ENCODE results near the gene NPEPL1.

NPEPL1 gene

DNA sequence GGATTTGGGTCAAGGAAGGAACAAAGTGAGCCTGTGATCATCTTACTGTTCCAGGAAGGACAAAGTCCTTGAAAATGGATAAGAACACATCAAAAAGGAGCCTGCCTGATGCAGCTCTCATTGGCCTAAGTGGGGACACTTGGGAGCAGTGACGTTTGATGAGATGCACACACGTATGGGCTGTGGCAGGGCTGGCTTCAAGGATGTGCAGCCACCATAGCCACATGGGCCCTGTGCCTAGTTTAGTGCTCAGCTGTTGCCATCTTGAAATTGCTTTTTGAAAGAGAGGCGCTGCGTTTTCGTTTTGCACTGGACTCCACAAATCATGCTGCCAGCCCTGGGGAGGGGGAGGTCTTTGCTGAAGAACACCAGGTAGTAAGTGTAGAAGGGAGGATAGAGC is 6.6 kb upstream of the NPEPL1 start:
- no peak for FAIRE-seq

DNA sequence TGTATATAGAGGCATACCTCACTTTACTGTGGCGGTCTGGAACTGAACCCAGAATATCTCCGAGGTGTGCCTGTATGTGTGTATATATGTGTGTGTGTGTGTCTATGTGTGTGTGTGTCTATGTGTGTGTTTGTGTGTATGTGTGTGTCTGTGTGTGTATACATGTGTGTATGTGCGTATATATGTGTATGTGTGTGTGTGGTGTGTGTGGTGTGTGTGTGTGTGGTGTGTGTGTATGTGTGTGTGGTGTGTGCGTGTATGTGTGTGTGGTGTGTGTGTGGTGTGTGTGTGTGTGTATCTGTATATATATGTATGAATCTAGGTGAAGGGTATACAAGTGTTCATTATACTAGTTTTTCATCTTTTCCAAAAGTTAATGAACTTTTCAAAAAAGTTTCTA is 4.2 kb upstream of the NPEPL1 start:
- no peak for FAIRE-seq

DNA sequence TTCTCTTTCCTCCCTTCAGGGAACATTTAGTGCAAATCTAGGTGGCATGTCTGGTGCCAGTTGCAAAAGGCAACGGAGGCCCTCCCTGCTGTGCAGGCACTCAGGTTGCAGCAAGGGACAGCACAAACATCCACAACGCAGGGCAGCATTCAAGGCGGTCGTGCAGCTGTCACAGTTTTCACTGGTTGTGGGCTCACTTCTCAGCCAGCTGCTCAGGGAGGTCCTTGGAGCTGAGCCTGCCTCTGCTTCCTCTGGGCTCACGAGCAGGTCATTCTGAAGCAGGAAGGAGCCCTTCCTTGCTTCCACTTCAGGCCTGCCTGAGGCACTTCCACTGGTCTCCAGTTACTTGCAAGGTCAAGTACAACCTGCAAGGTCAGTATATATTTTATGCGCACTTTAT is 3.8 kb upstream of the NPEPL1 start:
- no peak for FAIRE-seq

DNA sequence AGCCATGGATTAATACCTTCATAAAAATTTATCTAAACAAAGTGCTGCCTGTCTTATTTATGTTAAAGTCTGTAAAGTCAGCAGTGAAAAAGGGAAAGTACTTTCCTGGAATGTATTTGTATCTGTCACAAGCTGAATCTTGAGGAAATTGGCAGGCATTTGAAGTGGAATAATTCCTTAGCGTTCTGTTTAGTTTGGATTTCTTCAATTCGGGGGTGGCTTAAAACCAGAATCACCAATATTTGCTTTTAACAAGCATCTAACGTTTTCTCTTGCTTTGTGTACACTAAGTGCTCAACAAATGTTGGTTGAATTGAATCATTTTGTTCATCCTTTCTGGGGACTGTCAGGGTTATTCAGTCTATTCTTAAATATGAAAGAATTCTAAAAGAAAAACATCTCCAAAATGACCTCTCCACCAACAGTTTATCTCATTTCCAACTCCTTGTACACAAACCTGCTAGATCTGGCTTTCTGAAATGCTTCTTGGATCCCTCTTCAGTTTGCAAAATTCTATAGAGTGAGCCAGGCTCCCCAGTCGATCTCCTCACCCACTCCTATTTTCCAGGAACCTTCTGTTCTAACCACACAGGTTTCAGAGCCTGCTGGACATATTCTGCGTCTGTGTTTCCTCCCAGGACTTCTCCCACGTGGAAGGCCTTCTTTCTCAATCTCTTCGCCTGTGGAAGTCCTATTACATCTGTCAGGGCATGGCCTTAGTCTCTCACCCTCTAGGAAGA is 2.0 kb upstream of the NPEPL1 start:
- FAIRE-seq, result no peak

DNA sequence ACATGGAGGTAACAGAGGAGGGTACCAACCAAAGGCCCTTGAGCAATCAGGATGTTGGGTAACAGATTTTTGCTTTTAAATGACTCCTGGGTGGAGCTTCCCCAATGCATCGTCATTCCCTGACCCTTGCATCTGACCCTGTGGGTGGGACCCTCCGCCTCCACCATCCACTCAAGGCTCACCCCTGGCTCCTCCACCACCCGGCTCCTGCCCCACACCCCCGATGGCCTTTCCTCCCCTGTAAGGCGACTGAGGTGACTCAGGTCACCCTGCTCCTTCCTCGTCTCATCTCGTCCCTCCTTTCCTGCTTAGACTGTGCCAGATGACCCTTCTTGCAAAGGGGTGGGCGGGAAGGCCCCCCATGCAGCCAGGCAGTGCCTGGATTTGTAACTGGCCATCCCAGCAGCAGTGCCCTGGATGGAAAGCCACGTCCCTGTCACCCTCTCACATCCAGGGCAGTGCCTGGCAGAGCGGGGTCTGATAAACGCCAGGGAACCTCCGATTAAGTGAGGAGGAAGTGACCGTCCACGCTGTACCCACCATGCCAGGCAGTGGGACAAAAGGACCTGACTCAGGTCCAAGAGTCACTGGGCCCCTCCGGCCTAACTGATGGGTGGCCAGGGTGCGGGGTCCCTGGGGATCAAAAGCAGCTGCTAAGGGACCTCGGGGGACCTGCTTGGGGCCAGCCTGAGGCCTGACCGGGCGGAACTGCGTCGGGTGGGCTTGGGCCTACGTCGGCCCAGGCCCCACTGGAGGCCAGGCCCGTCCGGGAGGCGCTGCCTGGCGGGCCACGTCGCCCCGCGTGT is 624 bp upstream of the NPEPL1 start:
- FAIRE-seq, result no peak

DNA sequence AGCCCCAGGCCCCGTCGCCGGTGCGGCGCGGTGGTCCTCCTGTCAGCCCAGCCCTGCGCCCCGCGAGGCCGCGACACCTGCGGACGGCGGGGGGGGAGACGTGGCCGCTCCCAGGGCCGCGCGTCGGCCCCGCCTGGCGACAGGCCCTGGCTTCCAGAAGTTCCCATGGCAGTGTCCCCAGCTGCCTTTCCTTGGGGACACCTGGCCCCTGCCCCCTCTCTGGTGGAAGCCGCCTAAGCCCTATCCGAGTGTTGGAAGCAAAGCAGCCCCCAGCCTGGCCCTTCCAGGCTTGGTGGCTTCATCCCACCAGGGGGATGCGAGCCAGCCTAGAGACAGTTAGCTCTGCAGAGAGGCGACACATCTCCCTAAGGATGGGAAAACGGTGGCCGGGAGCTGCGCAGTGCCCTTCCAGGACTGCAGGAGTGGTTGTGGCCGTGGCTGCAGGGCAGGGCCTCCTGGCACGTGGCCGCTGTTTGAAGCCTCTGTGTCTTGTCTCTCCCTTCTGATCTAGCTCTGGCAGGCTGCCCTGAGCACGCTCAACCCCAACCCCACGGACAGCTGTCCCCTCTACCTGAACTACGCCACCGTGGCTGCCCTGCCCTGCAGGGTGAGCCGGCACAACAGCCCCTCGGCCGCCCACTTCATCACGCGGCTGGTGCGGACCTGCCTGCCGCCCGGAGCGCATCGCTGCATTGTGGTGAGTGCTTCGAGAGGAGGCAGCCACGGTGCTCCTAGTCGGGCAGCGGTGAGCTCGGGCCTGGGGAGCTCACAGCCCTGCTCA is 816 bp downstream of the NPEPL1 start:
- no peak for FAIRE-seq

DNA sequence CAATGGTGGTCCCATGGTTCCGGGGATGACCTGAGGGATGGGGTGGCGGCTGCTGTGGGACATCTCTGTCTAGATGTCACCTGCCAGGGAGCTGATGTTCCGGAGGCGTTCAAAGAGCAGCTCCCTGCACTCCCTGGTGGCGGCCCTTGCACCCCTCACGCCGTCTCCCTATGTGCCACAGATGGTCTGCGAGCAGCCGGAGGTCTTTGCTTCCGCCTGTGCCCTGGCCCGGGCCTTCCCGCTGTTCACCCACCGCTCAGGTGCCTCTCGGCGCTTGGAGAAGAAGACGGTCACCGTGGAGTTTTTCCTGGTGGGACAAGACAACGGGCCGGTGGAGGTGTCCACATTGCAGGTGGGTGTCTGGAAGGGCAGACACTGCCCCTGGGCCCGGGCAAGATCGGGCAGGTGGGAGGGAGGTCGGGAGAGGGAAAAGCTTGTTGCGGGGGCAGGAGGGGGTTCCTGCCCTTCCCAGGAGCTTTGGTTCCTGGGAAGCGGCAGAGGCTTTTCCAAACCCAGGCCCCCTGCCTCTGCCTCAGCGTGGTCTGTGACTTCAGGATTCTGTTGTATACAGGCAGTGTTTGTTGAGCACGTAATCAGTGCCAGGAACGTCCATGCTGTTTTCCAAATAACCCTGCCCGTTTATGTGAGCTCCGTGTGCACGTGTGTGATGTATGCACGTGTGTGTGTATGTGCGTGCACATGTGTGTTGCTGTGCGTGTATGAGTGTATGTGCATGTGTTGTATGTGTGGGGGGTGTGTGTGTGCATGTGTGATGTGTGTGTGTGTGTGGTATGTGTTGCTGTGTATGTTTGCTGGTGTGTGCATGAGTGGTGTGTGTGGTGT is 1.9 kb downstream of the NPEPL1 start:
- no peak for FAIRE-seq

DNA sequence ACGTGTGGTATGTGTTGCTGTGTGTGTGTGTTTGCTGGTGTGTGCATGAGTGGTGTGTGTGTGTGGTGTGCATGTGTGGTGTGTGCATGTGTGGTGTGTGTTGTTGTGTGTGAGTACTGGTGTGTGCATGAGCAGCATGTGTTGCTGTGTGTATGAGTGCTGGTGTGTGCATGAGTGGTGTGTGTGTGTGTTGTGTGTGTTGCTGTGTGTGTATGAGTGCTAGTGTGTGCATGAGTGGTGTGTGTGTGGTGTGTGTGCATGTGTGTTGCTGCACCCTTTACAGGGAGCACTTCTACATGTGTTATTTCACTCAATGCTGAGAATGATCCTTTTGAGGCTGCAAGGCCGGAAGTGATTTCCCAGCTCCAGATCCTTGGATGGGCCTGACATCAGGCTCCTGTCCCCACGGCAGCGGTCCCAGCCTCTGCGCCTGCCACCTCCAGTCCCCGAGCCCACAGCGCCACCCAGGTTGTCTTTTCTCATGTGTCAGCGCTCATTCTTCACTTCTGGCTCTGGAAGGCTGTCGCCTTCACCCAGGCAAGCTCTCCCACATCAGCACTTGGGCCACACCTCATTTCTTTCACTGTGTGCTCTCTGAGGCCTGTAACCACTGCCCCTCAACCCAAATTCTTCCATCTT is 2.6 kb downstream of the NPEPL1 start:
- no peak for FAIRE-seq

DNA sequence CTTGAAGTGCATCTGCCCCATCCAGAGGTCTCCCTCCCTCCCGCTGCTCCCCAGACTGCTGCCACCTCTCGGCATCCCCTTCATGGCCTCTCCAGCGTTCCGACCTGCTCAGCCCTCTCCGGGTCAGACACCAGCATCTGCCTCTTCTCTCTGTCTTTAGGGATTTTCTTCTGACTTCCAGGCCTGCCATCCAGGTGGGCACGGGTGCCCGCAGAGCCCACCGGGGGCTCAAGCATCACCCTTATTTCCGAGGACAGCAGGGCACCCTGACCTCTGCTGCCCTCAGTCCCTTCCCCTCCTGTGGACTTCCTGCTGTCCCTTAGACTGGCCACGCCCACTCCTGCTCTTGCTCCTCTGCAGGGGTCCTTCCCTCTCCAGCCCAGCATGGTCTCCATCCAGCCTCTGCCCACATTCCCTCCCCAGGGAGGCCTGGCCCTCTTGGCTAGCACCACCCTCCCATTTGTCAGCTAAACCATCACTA is 3.3 kb downstream of the NPEPL1 start:
- no peak for FAIRE-seq

DNA sequence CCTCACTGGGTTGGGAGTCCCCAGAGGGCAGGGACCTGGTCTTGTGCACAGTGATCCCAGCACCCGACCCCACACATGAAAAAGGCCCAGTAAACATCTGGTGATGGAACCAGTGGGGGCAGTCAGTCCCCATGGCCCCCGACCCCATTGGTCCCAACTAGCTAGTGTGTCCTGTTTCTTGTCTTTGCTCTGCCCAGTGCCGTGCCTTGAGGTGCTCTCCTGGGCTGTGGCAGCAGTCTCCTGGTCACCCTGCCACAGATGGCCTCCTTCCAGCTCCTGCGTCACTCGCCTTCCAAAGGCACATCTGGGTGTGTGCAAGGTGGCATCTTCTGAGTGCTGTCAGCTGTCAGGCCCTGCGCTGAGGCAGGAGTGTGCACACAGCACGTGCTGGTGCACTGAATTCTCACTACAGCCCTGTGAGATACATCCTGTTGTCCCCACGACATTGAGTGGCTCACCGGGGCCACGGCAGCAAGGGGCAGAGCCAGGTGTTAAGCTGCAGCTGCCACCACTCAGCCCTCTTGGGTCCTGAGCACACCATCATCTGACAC is 3.9 kb downstream of the NPEPL1 start:
- no peak for FAIRE-seq

DNA sequence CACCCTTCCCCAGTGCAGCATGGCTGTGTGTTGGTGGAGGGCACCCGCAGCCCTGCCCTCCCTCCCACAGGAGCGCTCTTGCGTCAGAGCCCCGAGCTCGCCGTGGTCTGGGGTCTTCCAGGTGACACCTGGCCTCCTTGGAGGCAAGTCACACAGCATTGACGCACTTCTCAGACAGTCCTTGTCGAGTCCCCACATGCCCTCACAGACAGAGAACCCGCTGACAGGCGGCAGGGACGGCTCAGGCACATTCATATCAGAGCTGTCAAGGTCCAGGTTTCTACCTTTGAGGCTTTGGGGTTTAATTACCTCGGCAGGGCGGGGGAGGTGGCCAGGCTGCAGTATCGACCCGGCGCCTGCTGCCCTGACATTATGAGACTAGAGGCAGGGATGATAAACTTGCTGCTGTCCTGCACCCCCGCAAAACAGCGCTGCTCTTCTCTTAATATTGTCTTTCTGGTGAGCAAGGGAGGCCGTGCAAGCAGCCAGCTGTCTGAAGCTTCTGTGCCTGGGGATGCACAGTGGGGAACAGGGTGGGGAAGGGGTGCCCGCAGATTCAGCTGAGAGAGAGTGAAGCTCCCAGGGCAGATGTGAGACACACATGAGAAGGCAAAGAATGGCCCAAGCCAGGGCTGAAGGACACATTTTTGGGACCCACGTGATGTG is 4.7 kb downstream of the NPEPL1 start:
- FAIRE-seq, result no peak

DNA sequence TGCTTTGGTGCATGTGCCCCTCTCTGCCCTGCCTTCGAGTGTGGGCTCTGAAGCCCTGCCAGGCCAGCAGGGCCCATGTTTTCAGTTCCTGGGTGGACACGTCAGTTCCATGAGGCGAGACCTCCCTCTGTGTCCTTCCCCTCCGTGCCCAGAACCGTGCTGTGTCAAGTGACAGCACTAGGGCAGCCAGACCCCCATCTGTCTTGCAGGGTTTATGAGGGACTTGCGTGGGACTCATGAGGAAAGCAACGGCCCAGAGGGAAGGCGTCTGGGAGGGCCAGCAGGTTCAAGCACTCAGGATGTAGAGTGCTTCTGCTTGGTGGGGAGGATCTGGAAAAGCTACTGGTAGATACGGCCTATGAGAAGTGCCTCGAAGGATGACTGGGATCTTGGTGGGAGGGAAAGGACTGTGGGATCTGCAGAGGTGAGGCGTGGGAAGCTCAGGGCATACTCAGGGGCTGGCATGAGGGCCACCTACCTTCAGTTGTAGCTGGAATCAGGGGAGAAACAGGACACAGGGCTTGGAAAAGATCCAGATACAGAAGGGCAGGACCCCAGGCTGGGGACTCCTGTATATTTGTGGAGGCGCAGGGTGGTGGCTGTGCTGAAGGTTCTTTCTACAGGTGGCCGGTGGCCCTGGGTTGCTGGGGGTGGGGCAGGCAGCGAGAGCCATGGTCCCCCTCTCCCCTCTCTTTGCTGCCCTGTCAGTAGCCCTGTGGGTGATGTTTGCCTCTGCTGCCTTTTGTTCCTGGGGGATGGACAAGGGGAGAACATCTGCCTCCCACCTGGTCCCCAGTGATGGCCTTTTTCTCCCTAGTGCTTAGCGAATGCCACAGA is 5.5 kb downstream of the NPEPL1 start:
- FAIRE-seq, result no peak

DNA sequence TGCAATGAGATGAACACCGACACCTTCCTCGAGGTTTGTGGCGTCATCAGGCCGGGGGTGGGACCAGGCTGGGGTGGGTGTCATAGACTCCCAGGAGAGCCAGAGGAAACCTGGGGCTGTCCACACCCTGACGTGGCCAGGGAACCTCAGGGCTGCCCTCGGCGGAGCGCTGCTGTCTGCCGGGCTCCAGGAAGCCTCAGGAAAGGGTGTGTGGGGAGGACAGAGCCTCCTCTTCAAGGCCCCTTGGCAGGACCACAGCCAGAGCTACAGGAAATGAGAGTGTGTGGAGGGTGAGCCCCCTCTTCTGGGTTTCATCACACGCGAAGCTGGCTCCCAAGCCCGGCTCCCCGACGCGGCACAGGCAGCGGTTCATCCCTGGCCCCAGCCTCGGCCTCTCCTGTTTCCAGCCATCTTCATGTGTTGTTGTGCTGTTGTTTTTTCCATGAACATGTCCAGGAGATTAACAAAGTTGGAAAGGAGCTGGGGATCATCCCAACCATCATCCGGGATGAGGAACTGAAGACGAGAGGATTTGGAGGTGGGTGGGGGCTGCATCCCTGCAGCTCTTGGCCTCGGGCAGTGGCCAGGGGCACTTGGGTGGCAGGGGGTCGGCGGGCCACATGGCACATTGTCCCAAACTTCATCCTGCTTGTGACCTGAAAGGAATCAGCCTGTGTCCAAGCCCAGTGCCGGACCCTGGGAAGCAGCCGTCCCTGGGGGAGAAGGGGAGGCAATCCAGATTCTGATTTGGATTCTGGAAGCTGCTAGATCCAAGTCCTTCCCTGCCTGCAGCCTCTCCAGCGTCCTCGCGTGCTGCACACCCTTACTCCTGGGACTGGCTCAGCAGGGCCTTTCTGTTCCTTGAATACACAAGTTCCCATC is 6.4 kb downstream of the NPEPL1 start:
- no peak for FAIRE-seq

DNA sequence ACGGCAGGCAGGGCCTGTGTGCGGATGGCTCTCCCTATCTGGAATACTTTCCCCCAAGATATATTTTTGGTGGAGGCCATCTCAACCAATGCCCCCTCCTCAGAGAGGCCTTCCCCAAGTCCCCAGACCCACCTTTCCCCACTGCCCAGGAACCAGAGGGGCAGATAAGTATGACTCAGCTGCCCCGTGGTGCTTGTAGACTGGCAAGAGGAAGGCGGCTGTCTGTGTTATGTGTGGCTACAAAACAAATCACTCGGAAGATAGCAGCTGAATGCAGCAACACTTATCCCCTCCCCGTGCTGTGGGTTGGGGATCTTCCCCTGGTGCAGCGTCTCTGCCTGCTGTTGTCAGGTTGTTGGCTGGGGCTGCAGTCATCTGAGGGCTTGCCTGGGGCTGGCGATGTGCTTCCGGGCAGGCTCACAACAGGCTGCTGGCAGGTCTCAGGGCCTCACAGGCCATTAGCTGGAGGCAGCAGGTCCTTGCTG is 7.1 kb downstream of the NPEPL1 start:
- no peak for FAIRE-seq

DNA sequence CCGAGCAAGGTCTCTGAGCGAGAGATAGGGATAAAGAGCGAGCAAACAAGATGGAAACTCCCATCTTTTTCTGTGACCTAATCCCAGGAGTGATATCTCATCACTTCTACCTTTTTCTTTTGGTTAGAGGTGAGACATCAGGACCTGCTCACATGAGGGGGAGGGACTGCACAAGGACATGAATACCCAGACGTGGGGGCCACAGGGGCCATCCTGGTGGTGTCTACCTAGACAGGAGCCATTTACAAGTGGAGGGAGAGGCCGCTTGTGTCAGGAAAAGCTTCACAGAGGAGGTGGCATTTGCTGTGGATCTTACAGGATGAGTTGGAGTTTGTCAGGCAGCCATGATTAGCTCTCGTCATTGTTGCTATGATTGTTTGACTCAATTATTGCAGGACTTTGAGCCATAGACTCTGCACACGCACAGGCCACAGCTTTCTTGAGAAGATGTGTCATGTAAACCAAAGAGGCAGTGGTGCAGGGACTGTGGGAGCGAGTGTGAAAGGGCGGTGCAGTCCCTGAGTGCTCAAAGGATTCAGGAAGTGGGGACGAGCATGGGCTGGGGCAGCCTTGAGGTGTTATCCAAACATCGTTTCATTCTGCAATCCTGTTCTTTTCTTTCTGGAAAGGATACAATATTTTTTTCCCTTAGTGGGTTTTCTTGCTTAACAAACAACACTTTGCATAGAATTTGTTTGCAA is 7.7 kb downstream of the NPEPL1 start:
- no peak for FAIRE-seq

DNA sequence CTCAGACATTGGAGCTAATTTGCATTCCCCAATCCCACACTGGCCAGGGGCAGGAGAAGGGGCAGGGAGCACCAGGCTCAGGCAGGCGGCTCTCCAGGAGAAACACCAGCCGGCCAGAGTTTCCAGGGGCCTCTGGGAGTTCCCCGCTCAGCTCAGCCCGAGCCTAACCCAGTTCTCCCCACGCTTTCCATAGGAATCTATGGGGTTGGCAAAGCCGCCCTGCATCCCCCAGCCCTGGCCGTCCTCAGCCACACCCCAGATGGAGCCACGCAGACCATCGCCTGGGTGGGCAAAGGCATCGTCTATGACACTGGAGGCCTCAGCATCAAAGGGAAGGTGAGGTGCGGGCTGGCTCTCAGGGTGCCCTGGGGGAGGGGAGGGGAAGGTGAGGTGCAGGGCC is 8.2 kb downstream of the NPEPL1 start:
- no peak for FAIRE-seq

DNA sequence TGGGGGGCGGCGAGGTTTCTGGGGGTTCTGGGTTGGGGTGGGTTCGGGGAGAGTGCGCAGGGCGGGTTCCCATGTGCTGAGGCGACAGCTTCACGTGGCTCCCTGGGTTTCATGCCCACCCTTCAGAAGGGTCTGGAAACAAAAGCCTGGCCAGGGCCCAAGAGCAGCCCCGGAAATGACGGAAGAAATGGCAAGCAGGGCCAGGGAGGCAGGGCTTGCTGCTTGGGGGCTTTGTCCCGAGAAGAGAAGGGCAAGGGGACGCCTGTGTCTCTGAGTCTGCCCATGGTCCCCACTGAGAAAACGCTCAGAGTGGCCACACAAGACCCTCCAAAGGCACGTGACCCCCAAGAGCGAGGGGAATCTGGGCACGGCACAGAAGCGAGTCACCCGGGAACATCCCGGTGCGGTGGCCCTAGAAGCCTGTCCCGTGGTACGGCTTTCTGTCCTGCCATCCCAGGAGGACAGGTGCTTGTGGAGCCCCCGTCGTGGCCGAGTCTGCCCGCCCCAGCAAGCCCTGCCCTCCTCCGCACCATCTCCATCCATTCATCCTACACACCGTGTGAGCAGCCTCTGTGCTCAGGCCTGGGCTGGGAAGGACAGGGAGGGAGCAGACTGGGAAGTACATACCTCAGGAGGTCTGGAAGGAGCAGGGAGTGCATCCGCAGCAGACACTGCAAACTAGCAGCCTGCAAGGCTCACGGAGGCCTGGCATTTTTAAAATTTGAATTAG is 9.0 kb downstream of the NPEPL1 start:
- FAIRE-seq, result no peak

DNA sequence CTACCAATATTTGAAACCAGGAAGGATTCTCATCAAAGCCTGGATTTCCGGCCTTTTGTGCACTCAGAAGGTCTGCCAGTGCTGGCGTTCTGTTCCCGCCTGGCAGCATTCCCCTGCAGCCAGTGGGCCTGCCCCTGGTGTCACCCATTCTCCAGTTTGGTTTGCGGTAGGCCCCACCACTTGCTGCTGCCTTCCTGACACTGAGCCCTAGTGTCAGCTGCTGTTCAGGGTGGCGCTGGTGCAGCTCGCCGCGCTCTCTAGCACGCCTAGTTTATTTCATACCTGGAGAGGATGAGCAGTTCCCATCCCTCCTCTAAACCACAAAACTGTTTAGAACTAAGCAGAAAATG is 9.5 kb downstream of the NPEPL1 start:
- FAIRE-seq, result no peak
